Measurements from ENCODE around the gene TPRG1. TPM values are rescaled to one million over a fixed set of nuclear protein-coding genes. Genes with fewer than 3 reads are reported as not detected.
"Not testable (repeated sequence)": the region's sequence is repeated elsewhere in the genome, so short reads cannot be mapped to it uniquely, and the experiment has no call there.

TPRG1 gene
- total and polyA plus RNA-seq, 2 of the 4 experiments (the other 2 are of a cell fraction): 0.17 TPM; not detected in 1

DNA sequence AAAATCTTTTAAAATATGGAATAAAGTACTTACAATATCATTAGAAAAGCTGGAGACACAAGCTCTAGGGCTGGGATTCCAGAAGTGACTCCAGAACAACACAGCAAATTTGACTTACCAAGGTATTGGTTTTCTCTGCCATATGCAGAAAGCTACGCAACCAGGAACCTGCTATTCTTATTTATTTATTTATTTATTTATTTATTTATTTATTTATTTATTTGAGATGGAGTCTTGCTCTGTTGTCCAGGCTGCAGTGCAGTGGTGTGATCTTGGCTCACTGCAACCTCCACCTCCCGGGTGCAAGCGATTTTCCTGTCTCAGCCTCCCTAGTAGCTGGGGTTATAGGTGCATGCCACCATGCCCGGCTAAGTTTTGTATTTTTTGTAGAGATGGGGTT lies 157.9 kb downstream of the TPRG1 start:
- H3K4me1 ChIP-seq (ENCODE audit: control insufficient read depth, insufficient read depth, low read length); H2BK15ac ChIP-seq (ENCODE audit: low read depth, low read length); H2BK5ac ChIP-seq (ENCODE audit: low read depth, low read length, poor library complexity, severe bottlenecking); dilution Hi-C loops (cut with HindIII; ENCODE audit: low sequenced_read_pairs, unreplicated experiment); H3K23ac ChIP-seq (ENCODE audit: low read depth, low read length); H4K8ac ChIP-seq (ENCODE audit: low read depth in 2 of 2, low read length in 2 of 2); H2AK5ac ChIP-seq (ENCODE audit: low read depth, low read length); H3K79me1 ChIP-seq (ENCODE audit: low read depth in 1 of 2, low read length in 2 of 2); H3K9ac ChIP-seq (ENCODE audit: low read depth, low read length); H3K56ac ChIP-seq (ENCODE audit: extremely low read depth, insufficient read depth, low read length); H3K4me3 ChIP-seq (ENCODE audit: insufficient read depth, low read depth, low read length); H3K4me2 ChIP-seq (ENCODE audit: low read depth, low read length); H4K20me1 ChIP-seq (ENCODE audit: insufficient read depth, low read length); in situ Hi-C loops (cut with MboI; ENCODE audit: low sequenced_read_pairs); H3K9me3 ChIP-seq (ENCODE audit: control insufficient read depth, insufficient read depth, low read length); H3K9me1 ChIP-seq (ENCODE audit: insufficient read depth, low read length); H4K5ac ChIP-seq (ENCODE audit: low read depth, low read length); H2AFZ ChIP-seq (replicated peaks; ENCODE audit: low read length, poor library complexity); H3K4ac ChIP-seq (ENCODE audit: low read depth, low read length); ATAC-seq (ENCODE audit: low read depth); BruUV-seq (replicated peaks); H2BK120ac ChIP-seq (ENCODE audit: low read depth, low read length); H3K27ac ChIP-seq (ENCODE audit: insufficient read depth, low read length); POLR2A ChIA-PET (ENCODE audit: unreplicated experiment); H4K91ac ChIP-seq (ENCODE audit: insufficient read depth, low read depth, low read length); H2BK20ac ChIP-seq (ENCODE audit: low read depth, low read length); DNase-seq; H3K27me3 ChIP-seq (ENCODE audit: control insufficient read depth, insufficient read depth, low read length); H3K36me3 ChIP-seq (ENCODE audit: control insufficient read depth, insufficient read depth, low read length); intact Hi-C loops (cut with micrococcal nuclease); H3K14ac ChIP-seq (replicated peaks; ENCODE audit: low read depth, low read length); H3K18ac ChIP-seq (ENCODE audit: low read depth, low read length); H2AK9ac ChIP-seq (replicated peaks; ENCODE audit: low read depth, low read length, poor library complexity): not testable (repeated sequence)
- CTCF ChIA-PET: interaction anchor here (0.6 to 0.7 kb wide), 2 partner anchors 8 to 9 kb away, joined by 3 read pairs; no protein-coding TSS in a partner anchor
- no CpG with 5 or more reads among the region's 4 CpGs for WGBS, 2 experiments (ENCODE audit: extremely low coverage in 2 of 2, insufficient read length in 1 of 2)
